ENCODE results near the gene GRPEL2. TPM values are rescaled to one million over a fixed set of nuclear protein-coding genes. Genes with fewer than 3 reads are reported as not detected.

GRPEL2 gene
- total and polyA plus RNA-seq, 2 experiments from 2014 or later, result 20.2 to 62.2 TPM

DNA sequence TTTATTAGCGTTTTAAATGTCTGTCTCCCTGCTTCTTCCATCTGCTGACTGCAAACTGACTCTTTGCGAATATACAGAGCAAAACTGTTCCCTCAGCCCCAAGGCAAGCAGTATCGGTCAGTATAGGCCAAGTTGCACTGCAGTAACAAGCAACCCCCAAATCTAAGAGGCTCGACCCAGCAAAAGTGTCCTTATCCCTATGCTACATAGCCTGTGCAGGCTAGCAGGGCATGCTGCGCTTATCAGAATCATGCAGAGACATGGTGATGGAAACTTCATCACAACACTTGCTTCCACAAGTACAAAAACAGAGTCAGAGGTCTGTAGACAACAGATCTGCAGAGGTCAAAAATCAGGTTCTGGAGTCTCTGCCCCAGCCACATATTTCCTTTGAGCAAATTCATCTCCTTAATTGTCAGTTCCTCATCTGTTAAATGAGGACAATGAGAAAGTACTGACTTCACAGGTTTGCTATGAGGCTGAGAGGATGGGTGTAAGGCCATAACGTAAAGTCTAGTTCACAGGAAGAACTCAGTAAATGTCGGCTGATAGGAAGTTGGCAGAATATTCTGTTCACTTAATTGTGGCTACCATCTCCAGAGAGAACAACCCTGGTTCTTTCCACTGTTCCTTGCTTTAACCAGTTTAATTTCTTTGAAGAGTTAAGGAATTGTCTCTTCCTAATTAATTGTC, 43.3 kb downstream of the GRPEL2 start (continued):
- TF ChIP-seq, protein P1, sequence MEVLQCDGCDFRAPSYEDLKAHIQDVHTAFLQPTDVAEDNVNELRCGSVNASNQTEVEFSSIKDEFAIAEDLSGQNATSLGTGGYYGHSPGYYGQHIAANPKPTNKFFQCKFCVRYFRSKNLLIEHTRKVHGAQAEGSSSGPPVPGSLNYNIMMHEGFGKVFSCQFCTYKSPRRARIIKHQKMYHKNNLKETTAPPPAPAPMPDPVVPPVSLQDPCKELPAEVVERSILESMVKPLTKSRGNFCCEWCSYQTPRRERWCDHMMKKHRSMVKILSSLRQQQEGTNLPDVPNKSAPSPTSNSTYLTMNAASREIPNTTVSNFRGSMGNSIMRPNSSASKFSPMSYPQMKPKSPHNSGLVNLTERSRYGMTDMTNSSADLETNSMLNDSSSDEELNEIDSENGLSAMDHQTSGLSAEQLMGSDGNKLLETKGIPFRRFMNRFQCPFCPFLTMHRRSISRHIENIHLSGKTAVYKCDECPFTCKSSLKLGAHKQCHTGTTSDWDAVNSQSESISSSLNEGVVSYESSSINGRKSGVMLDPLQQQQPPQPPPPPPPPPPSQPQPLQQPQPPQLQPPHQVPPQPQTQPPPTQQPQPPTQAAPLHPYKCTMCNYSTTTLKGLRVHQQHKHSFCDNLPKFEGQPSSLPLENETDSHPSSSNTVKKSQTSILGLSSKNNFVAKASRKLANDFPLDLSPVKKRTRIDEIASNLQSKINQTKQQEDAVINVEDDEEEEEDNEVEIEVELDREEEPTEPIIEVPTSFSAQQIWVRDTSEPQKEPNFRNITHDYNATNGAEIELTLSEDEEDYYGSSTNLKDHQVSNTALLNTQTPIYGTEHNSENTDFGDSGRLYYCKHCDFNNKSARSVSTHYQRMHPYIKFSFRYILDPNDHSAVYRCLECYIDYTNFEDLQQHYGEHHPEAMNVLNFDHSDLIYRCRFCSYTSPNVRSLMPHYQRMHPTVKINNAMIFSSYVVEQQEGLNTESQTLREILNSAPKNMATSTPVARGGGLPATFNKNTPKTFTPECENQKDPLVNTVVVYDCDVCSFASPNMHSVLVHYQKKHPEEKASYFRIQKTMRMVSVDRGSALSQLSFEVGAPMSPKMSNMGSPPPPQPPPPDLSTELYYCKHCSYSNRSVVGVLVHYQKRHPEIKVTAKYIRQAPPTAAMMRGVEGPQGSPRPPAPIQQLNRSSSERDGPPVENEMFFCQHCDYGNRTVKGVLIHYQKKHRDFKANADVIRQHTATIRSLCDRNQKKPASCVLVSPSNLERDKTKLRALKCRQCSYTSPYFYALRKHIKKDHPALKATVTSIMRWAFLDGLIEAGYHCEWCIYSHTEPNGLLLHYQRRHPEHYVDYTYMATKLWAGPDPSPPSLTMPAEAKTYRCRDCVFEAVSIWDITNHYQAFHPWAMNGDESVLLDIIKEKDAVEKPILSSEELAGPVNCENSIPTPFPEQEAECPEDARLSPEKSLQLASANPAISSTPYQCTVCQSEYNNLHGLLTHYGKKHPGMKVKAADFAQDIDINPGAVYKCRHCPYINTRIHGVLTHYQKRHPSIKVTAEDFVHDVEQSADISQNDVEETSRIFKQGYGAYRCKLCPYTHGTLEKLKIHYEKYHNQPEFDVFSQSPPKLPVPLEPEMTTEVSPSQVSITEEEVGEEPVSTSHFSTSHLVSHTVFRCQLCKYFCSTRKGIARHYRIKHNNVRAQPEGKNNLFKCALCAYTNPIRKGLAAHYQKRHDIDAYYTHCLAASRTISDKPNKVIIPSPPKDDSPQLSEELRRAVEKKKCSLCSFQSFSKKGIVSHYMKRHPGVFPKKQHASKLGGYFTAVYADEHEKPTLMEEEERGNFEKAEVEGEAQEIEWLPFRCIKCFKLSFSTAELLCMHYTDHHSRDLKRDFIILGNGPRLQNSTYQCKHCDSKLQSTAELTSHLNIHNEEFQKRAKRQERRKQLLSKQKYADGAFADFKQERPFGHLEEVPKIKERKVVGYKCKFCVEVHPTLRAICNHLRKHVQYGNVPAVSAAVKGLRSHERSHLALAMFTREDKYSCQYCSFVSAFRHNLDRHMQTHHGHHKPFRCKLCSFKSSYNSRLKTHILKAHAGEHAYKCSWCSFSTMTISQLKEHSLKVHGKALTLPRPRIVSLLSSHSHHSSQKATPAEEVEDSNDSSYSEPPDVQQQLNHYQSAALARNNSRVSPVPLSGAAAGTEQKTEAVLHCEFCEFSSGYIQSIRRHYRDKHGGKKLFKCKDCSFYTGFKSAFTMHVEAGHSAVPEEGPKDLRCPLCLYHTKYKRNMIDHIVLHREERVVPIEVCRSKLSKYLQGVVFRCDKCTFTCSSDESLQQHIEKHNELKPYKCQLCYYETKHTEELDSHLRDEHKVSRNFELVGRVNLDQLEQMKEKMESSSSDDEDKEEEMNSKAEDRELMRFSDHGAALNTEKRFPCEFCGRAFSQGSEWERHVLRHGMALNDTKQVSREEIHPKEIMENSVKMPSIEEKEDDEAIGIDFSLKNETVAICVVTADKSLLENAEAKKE (CRISPR knock-in tag; IDR thresholded peaks at IDR 0.05), result no peak
- TF ChIP-seq ZNF114 (CRISPR knock-in tag; IDR thresholded peaks at IDR 0.05), result no peak
- TF ChIP-seq NANOG (IDR thresholded peaks at IDR 0.05; ENCODE audit: borderline replicate concordance), result no peak
- no peak for TF ChIP-seq EZH2phosphoT487 (IDR thresholded peaks at IDR 0.05; ENCODE audit: unreplicated experiment)
- TF ChIP-seq CREB1 (CRISPR knock-in tag; IDR thresholded peaks at IDR 0.05; ENCODE audit: low read depth), result no peak

DNA sequence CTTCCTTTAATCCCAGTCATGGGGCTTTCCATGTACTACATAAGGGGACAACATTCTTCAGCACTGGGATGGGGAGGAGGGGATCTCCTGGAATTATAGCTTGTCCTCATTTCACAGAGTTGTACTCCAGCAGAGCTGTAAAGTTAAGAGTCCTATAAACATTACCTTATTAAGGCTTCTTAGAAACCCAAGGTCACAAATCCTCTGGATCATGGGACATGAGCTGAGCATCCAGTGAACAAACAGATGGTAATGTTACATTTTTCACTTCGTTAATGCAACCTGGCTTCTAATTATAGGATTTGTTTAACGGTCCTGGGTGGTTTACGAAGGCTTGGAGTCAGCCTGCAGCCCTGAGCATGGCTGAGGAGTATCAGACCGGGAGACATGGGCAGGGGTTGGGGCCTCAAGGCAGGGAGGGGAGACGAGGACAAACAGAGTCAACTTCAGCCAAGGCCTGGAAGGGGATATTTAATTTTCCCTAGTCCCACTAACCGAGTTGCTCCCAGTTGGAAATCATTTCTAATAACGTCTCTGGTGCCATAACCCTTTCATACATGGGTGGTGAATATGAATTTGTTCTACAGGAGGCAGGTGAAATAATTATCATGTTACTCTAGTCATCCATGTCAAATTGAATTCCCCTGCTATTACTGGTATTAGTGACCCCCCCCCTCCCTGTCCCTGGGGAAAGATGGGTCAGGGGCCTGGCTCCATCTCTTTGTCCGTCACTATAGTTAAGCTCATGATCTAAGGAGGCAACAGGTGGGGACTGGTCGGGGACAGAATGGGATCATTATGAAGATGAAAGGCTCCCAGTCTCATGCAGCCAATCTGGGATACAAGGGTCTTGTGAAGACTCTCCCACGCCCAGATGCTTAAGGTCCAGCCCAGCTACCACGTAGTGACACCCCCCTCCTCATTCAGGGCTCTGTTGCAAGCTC, 44.5 kb downstream of the GRPEL2 start:
- Mint-ChIP-seq H3K36me3 (ENCODE audit: low read depth) (no peaks in the 10 kb centered on the region), H3K27ac (no peak overlapping the region; the same call in 1 of the 2 replicates), H3K9me3 (no peaks in the 10 kb centered on the region), H3K4me3 (no peak overlapping the region), H3K4me1 (no peaks in the 10 kb centered on the region), H3K27me3 (ENCODE audit: insufficient read depth, low read depth, poor library complexity) (peaks cover 5% of the 10 kb centered on the region)
- no peaks in the 10 kb centered on the region for H3K79me2 ChIP-seq (replicated peaks; ENCODE audit: insufficient read depth)
- H3F3A ChIP-seq (replicated peaks; ENCODE audit: low read depth), result no peaks in the 10 kb centered on the region
- H3K9me2 ChIP-seq (ENCODE audit: insufficient read depth), result no peaks in the 10 kb centered on the region
- no peak for DNase-seq (ENCODE audit: low spot score)
- H3K4me3 ChIP-seq, result no peak overlapping the region
- no peak overlapping the region for H2AFZ ChIP-seq
- H4K20me1 ChIP-seq (replicated peaks; ENCODE audit: insufficient read depth), result no peaks in the 10 kb centered on the region
- no peaks in the 10 kb centered on the region for H3K4me1 ChIP-seq (ENCODE audit: insufficient read depth)
- no peak overlapping the region for H3K4me2 ChIP-seq
- no peak for ATAC-seq
- no peaks in the 10 kb centered on the region for H3K36me3 ChIP-seq (ENCODE audit: insufficient read depth)
- H3K27ac ChIP-seq (ENCODE audit: low read depth), result no peak overlapping the region
- no peaks in the 10 kb centered on the region for H3K27me3 ChIP-seq (ENCODE audit: insufficient read depth)
- TF ChIP-seq POLR2AphosphoS5 (IDR thresholded peaks at IDR 0.05; ENCODE audit: low read depth), result no peak
- no peak for TF ChIP-seq NANOG (IDR thresholded peaks at IDR 0.05; ENCODE audit: borderline replicate concordance)
- TF ChIP-seq CREB1 (CRISPR knock-in tag; IDR thresholded peaks at IDR 0.05; ENCODE audit: low read depth), result no peak
- TF ChIP-seq STAT1 (IDR thresholded peaks at IDR 0.05; ENCODE audit: unreplicated experiment), result no peak
- TF ChIP-seq, protein P2, sequence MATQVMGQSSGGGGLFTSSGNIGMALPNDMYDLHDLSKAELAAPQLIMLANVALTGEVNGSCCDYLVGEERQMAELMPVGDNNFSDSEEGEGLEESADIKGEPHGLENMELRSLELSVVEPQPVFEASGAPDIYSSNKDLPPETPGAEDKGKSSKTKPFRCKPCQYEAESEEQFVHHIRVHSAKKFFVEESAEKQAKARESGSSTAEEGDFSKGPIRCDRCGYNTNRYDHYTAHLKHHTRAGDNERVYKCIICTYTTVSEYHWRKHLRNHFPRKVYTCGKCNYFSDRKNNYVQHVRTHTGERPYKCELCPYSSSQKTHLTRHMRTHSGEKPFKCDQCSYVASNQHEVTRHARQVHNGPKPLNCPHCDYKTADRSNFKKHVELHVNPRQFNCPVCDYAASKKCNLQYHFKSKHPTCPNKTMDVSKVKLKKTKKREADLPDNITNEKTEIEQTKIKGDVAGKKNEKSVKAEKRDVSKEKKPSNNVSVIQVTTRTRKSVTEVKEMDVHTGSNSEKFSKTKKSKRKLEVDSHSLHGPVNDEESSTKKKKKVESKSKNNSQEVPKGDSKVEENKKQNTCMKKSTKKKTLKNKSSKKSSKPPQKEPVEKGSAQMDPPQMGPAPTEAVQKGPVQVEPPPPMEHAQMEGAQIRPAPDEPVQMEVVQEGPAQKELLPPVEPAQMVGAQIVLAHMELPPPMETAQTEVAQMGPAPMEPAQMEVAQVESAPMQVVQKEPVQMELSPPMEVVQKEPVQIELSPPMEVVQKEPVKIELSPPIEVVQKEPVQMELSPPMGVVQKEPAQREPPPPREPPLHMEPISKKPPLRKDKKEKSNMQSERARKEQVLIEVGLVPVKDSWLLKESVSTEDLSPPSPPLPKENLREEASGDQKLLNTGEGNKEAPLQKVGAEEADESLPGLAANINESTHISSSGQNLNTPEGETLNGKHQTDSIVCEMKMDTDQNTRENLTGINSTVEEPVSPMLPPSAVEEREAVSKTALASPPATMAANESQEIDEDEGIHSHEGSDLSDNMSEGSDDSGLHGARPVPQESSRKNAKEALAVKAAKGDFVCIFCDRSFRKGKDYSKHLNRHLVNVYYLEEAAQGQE (IDR thresholded peaks at IDR 0.05; ENCODE audit: unreplicated experiment), result no peak
- TF ChIP-seq, protein P3, sequence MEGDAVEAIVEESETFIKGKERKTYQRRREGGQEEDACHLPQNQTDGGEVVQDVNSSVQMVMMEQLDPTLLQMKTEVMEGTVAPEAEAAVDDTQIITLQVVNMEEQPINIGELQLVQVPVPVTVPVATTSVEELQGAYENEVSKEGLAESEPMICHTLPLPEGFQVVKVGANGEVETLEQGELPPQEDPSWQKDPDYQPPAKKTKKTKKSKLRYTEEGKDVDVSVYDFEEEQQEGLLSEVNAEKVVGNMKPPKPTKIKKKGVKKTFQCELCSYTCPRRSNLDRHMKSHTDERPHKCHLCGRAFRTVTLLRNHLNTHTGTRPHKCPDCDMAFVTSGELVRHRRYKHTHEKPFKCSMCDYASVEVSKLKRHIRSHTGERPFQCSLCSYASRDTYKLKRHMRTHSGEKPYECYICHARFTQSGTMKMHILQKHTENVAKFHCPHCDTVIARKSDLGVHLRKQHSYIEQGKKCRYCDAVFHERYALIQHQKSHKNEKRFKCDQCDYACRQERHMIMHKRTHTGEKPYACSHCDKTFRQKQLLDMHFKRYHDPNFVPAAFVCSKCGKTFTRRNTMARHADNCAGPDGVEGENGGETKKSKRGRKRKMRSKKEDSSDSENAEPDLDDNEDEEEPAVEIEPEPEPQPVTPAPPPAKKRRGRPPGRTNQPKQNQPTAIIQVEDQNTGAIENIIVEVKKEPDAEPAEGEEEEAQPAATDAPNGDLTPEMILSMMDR (conservative IDR thresholded peaks at IDR 0.05; ENCODE audit: low read depth in 2 of 2), result no peak
- TF ChIP-seq, protein P4, sequence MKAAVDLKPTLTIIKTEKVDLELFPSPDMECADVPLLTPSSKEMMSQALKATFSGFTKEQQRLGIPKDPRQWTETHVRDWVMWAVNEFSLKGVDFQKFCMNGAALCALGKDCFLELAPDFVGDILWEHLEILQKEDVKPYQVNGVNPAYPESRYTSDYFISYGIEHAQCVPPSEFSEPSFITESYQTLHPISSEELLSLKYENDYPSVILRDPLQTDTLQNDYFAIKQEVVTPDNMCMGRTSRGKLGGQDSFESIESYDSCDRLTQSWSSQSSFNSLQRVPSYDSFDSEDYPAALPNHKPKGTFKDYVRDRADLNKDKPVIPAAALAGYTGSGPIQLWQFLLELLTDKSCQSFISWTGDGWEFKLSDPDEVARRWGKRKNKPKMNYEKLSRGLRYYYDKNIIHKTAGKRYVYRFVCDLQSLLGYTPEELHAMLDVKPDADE (IDR thresholded peaks at IDR 0.05), result no peak
